Transverse colon (tissue), 4 donors: ENCODE measurements around the gene TNPO2. TPM values are rescaled to one million over a fixed set of nuclear protein-coding genes. Genes with fewer than 3 reads are reported as not detected.

Experiments used
- DNase-seq: peaks from one replicate; pipeline ENCODE4 v3.0.0-alpha.2; 2019
- H3K27ac ChIP-seq, 4 donors: fragments of 200-600 bp; sonication (generic); 2 replicates each; pipeline ENCODE4 v1.5.1; 2016 to 2018; ENCODE audit warnings: inconsistent platforms in 4 of 4
- H3K27me3 ChIP-seq: fragments of 200-600 bp; sonication (generic); 2 replicates; pipeline ENCODE4 v1.5.1; 2017; ENCODE audit warnings: inconsistent platforms
- H3K36me3 ChIP-seq, 4 donors: fragments of 200-600 bp; sonication (generic); 2 replicates each; pipeline ENCODE4 v1.5.1; 2017 to 2019; ENCODE audit warnings: inconsistent platforms in 4 of 4
- H3K4me1 ChIP-seq, 4 donors: fragments of 200-600 bp; sonication (generic); 2 replicates each; pipeline ENCODE4 v1.5.1; 2017 to 2020; ENCODE audit warnings: inconsistent platforms in 4 of 4
- H3K4me3 ChIP-seq, 4 donors: fragments of 200-600 bp; sonication (generic); 1 replicate in 1 of 4; 2 replicates in 3 of 4; pipeline versions ENCODE4 v1.5.1 to v1.6.1; 2017 to 2019; ENCODE audit warnings: inconsistent platforms in 4 of 4
- H3K9me3 ChIP-seq, 2 donors: fragments of 200-600 bp; sonication (generic); 2 replicates each; pipeline ENCODE4 v1.5.1; 2017 to 2019; ENCODE audit warnings: inconsistent platforms in 2 of 2
- CTCF ChIP-seq, 5 experiments: fragments of 200-600 bp in 3 of 5; fragments of 450-650 bp in 2 of 5; sonication (generic) in 3 of 5; IDR thresholded peaks; 1 replicate in 2 of 5; 2 replicates in 3 of 5; pipeline ENCODE4 v1.5.1; 2016 to 2017; ENCODE audit warnings: antibody characterized with exemption in 5 of 5, inconsistent platforms in 3 of 5, mild to moderate bottlenecking in 2 of 5, moderate library complexity in 1 of 5
- EP300 ChIP-seq: sonication (generic); formaldehyde crosslinking; IDR thresholded peaks from one replicate; pipeline ENCODE4 v1.6.1; 2017; ENCODE audit warnings: antibody characterized with exemption, low read depth
- POLR2A ChIP-seq: fragments of 450-650 bp; IDR thresholded peaks from one replicate; pipeline ENCODE4 v1.6.1; 2016; ENCODE audit warnings: antibody characterized with exemption, mild to moderate bottlenecking, moderate library complexity
- POLR2AphosphoS5 ChIP-seq, 3 donors: sonication (generic); formaldehyde crosslinking; IDR thresholded peaks; one replicate each; pipeline ENCODE4 v1.6.1; 2016; ENCODE audit warnings: antibody characterized with exemption in 3 of 3
- WGBS, 2 donors: methylation state at CpG; one replicate each; pipeline ENCODE4 v1.1.5; 2018; ENCODE audit warnings: low coverage in 1 of 2; 5-methylcytosine and 5-hydroxymethylcytosine counted together
- in situ Hi-C, 4 donors: fragments of 200-750 bp; cut with MboI; loops; one replicate each; pipeline versions ENCODE4 v1.15.0 to v1.15.1; 2017; ENCODE audit warnings: low sequenced_read_pairs in 3 of 4, low pct_ligation_motif_present in 1 of 4, low pct_unique_long_range_greater_than_20kb in 1 of 4
- intact Hi-C: fragments of 100-400 bp; cut with DNase I; formaldehyde crosslinking; loops from one replicate; pipeline ENCODE4 v1.15.1; 2023; ENCODE audit warnings: low total_unique reads
- total RNA-seq, 4 donors: library from RNA; depleted of rRNA; stranded (reverse); fragments of >200 nt; gene quantifications; one replicate each; pipeline ENCODE4 v1.1.0, GENCODE V29; 2016

TNPO2 gene
- total RNA-seq, 4 donors from 2014 or later = 39.2 to 128 (median 62.7) TPM

- Histone ChIP-seq H3K36me3 (peaks cover 0 to 42% (median 20%) of the 10 kb centered on the region in 4 donors), H3K4me3 (no peak overlapping the region), H3K4me1 (peaks cover 5 to 14% (median 7%) of the 10 kb centered on the region in 4 donors), H3K27ac (no peak overlapping the region), H3K9me3 (no peaks in the 10 kb centered on the region), H3K27me3 (no peaks in the 10 kb centered on the region)
- no peak for DNase-seq
- TF ChIP-seq CTCF (IDR thresholded peaks at IDR 0.05) (no peak), EP300 (no peak), POLR2AphosphoS5 (IDR thresholded peaks at IDR 0.05) (no peak), POLR2A (no peak)
- intact Hi-C loops = loop anchor here (10.0 kb wide), 1 partner anchor 102 kb away; no protein-coding TSS in a partner anchor
- in situ Hi-C loops = loop anchor here in 3 of 4 donors (10.0 kb wide), 1 partner anchor 112 kb away; no protein-coding TSS in a partner anchor
- 94% methylated on average over 12 of the region's 12 CpGs; no CpG with 5 or more reads in 1 of the 2 donors for WGBS, 2 donors
Observed at GRCh38 chr19:12676928-12677327, 46.8 kb downstream of the TNPO2 start.

- no peaks in the 10 kb centered on the region for H3K27me3 ChIP-seq
- H3K4me1 ChIP-seq = peaks cover 5 to 17% (median 7%) of the 10 kb centered on the region in 4 donors
- H3K27ac ChIP-seq = peak overlapping the region in 1 of 4 donors; percentile 3
- H3K4me3 ChIP-seq = no peak overlapping the region
- DNase-seq = peak; percentile 86
- peak; percentile 81 to 90 (median 88) for TF ChIP-seq CTCF (IDR thresholded peaks at IDR 0.05)
- TF ChIP-seq POLR2A = no peak
- no peak for TF ChIP-seq EP300
- intact Hi-C loops (loop anchor here (10.0 kb wide), 1 partner anchor 102 kb away; no protein-coding TSS in a partner anchor), in situ Hi-C loops (loop anchor here in 3 of 4 donors (10.0 kb wide), 1 partner anchor 112 kb away; no protein-coding TSS in a partner anchor)
- H3K36me3 ChIP-seq = peaks cover 0 to 42% (median 20%) of the 10 kb centered on the region in 4 donors
- WGBS, 2 donors = 16% methylated on average over 4 of the region's 4 CpGs; no CpG with 5 or more reads in 1 of the 2 donors
- H3K9me3 ChIP-seq = no peaks in the 10 kb centered on the region
Observed at GRCh38 chr19:12676384-12676792, 47.3 kb downstream of the TNPO2 start.

DNA sequence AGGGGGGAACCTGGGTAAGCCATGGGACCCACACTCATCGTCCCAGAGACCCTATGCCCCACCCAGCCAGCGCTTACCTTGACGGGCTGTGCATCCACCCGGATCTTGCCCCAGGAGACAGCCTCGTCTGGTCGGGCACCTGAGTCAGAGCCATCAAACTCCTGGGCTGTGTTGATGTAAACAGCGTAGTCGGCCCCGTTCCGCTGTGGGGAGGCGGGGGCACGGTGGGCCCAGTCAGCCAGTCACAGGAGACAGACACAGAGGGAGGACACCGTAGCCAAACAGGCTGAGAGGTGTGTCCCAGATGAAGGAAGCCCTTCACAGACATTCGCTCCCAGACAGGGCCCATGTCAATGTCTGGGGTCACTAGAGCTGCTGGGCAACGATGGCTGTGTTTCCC lies 47.8 kb downstream of the TNPO2 start:
- TF ChIP-seq POLR2A = no peak
- TF ChIP-seq POLR2AphosphoS5 (IDR thresholded peaks at IDR 0.05) = no peak
- no peak for TF ChIP-seq CTCF (IDR thresholded peaks at IDR 0.05)
- TF ChIP-seq EP300 = no peak
- WGBS, 2 donors = 79% methylated on average over 15 of the region's 15 CpGs; no CpG with 5 or more reads in 1 of the 2 donors
- DNase-seq = no peak
- Histone ChIP-seq H3K4me1 (peaks cover 6 to 18% (median 8%) of the 10 kb centered on the region in 4 donors), H3K27ac (no peak overlapping the region), H3K27me3 (no peaks in the 10 kb centered on the region), H3K4me3 (no peak overlapping the region), H3K9me3 (no peaks in the 10 kb centered on the region), H3K36me3 (peaks cover 0 to 42% (median 20%) of the 10 kb centered on the region in 4 donors)
- in situ Hi-C loops (loop anchor here in 3 of 4 donors (10.0 kb wide), 1 partner anchor 111 kb away; no protein-coding TSS in a partner anchor), intact Hi-C loops (loop anchor here (10.0 kb wide), 1 partner anchor 101 kb away; no protein-coding TSS in a partner anchor)

- TF ChIP-seq POLR2A = no peak
- TF ChIP-seq POLR2AphosphoS5 (IDR thresholded peaks at IDR 0.05) = no peak
- no peak for TF ChIP-seq CTCF (IDR thresholded peaks at IDR 0.05)
- TF ChIP-seq EP300 = no peak
- intact Hi-C loops (loop anchor here (10.0 kb wide), 1 partner anchor 101 kb away; no protein-coding TSS in a partner anchor), in situ Hi-C loops (loop anchor here in 3 of 4 donors (10.0 kb wide), 1 partner anchor 111 kb away; no protein-coding TSS in a partner anchor)
Observed at GRCh38 chr19:12675399-12675798, 48.3 kb downstream of the TNPO2 start.

More at GRCh38 chr19:12675399-12675798, 48.3 kb downstream of the TNPO2 start:
- DNase-seq = no peak
- Histone ChIP-seq H3K9me3 (no peaks in the 10 kb centered on the region), H3K4me3 (no peak overlapping the region), H3K36me3 (peaks cover 0 to 42% (median 20%) of the 10 kb centered on the region in 4 donors), H3K27me3 (no peaks in the 10 kb centered on the region), H3K4me1 (peaks cover 6 to 18% (median 10%) of the 10 kb centered on the region in 4 donors), H3K27ac (no peak overlapping the region)
- WGBS, 2 donors = 98% methylated on average over 10 of the region's 10 CpGs; no CpG with 5 or more reads in 1 of the 2 donors
